Spinal cord (tissue), 10 donors: ENCODE data around the gene DACT2. TPM values are rescaled to one million over a fixed set of nuclear protein-coding genes. Genes with fewer than 3 reads are reported as not detected.

ENCODE experiments used
- DNase-seq, 6 donors: peaks; one replicate each; pipeline versions ENCODE4 v3.0.0 to v3.0.0-alpha.2; 2013 to 2015; ENCODE audit warnings: low spot score in 6 of 6, low read depth in 4 of 6
- H3K27ac ChIP-seq: one replicate; pipeline ENCODE4 v1.5.1; 2013; ENCODE audit warnings: low read depth, low read length, control low read depth
- H3K27me3 ChIP-seq: one replicate; pipeline ENCODE4 v1.6.1; 2013; ENCODE audit warnings: low read length; ENCODE audit not compliant: control insufficient read depth, insufficient read depth
- H3K36me3 ChIP-seq: one replicate; pipeline ENCODE4 v1.6.1; 2013; ENCODE audit warnings: low read length; ENCODE audit not compliant: control insufficient read depth, insufficient read depth
- H3K4me1 ChIP-seq: one replicate; pipeline ENCODE4 v1.6.1; 2013; ENCODE audit warnings: low read length; ENCODE audit not compliant: control insufficient read depth, insufficient read depth
- H3K4me3 ChIP-seq: one replicate; pipeline ENCODE4 v1.5.1; 2013; ENCODE audit warnings: low read depth, low read length, control low read depth
- H3K9me3 ChIP-seq: one replicate; pipeline ENCODE4 v1.6.1; 2013; ENCODE audit warnings: low read length; ENCODE audit not compliant: control insufficient read depth, insufficient read depth
- WGBS: methylation state at CpG from one replicate; pipeline ENCODE4 v1.1.5; 2013; ENCODE audit warnings: missing lambda C conversion rate; ENCODE audit not compliant: insufficient coverage; 5-methylcytosine and 5-hydroxymethylcytosine counted together
- long read RNA-seq, 4 donors: transcript quantifications; one replicate each; lab custom pipeline, GENCODE V29; 2026
- polyA plus RNA-seq, 2 donors: library from polyadenylated mRNA; unstranded; fragments of 120-200 nt; gene quantifications; one replicate each; pipeline ENCODE4 v1.2.1, GENCODE V29; 2013; ENCODE audit not compliant: insufficient read length in 2 of 2
- total RNA-seq, 2 donors: library from RNA; depleted of rRNA in 1 of 2; stranded (reverse); fragments of 120-200 nt in 1 of 2; fragments of >200 nt in 1 of 2; gene quantifications; one replicate each; pipeline versions ENCODE4 v1.2.3 to v1.2.4, GENCODE V29; 2013 to 2014
- donor health status: healthy.

Gene DACT2, protein sequence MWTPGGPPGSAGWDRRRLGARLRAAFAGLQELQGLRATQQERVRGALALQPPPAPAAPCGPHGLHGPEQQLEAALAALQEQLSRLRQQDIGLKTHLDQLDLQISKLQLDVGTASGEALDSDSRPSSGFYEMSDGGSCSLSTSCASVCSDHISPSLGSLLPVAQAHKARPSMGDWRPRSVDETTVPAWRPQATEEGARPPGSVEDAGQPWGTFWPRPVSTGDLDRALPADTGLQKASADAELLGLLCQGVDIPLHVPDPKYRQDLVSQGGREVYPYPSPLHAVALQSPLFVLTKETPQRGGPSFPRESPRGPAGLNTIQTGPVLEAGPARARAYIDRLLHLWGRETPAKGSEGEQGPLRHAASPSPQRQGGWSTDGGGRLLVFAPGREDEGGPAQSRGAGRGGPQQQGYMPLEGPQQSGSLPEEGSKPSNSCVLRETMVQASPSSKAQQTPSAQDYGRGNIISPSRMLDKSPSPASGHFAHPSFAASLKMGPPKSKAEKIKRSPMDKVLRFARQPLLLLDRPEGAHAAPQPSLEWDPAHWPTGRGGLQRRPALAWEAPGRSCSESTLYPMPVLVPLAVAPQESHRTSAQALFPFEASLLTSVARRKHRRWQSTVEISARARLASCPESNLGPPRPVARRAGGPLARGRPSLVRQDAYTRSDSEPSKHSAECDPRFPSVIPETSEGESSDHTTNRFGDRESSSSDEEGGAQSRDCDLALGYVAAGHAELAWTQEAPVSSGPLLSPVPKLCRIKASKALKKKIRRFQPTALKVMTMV
- total RNA-seq (10 to 100 TPM in 1 of 2 donors, 1 to 10 TPM in 1; 5.7 to 11.7 TPM), polyA plus RNA-seq (10 to 100 TPM in 1 of 2 donors, 1 to 10 TPM in 1; 3.5 to 10.6 TPM)
- long read RNA-seq, donor 1, partial matches to known transcripts, result 0 of 1 reads
- long read RNA-seq, donor 1, other reads (novel, unspliced or antisense), result 0 of 1 reads
- long read RNA-seq, donor 2, result 0 reads
- long read RNA-seq, donor 3, partial matches to known transcripts, result 0 of 1 reads
- long read RNA-seq, donor 3, other reads (novel, unspliced or antisense), result 0 of 1 reads
- long read RNA-seq, donor 4, transcript DACT2-201 (4 exons, 2,942 nt), result major isoform, 16 of 16 reads
- long read RNA-seq, donor 4, partial matches to known transcripts, result 0 of 16 reads
- long read RNA-seq, donor 4, other reads (novel, unspliced or antisense), result 0 of 16 reads

- no peak within 1 kb of the TSS for H3K27ac ChIP-seq
- peaks cover 3% of the 10 kb centered on the region for H3K9me3 ChIP-seq
- no peaks in the 10 kb centered on the region for H3K36me3 ChIP-seq
- peaks cover 17% of the 10 kb centered on the region for H3K4me1 ChIP-seq
- peak in 1 of 6 donors; percentile 54 for DNase-seq
- WGBS, result under 1% methylated on average over 82 of the region's 92 CpGs
- peaks cover 15% of the 10 kb centered on the region for H3K27me3 ChIP-seq
- H3K4me3 ChIP-seq, result peak within 1 kb of the TSS; percentile 30
Measured at GRCh38 chr6:168319279-168320111, at the start of gene DACT2. Gene DACT2, minus strand, starts transcription at chr6:168319777. Its CDS starts 144 bp downstream, at chr6:168319633.

DNA sequence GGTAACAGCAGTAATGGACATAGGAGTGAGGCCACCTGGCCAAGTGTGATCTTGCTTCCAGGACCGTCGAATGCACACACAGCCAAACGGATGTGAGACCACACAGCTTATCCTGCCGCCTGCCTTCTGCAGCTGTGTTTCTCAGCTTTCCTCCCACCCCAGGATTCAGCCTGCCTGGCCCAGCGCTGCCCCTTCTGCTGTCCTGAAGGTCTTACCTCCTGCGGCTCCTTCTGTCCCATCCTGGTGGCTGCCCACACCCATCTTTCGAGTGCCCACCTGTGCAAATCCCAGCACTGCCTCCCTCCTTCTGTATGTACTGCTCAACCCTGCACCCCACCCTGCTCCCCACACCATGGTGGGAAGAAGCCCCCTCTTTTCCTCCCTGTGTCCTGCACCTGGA is 49.4 kb upstream of the DACT2 start:
- H3K4me1 ChIP-seq, result peaks cover 10% of the 10 kb centered on the region
- WGBS, result 87% methylated on average over 7 of the region's 7 CpGs
- no peak overlapping the region for H3K27ac ChIP-seq
- H3K4me3 ChIP-seq, result no peak overlapping the region
- no peaks in the 10 kb centered on the region for H3K9me3 ChIP-seq
- no peaks in the 10 kb centered on the region for H3K27me3 ChIP-seq
- DNase-seq, result no peak
- no peaks in the 10 kb centered on the region for H3K36me3 ChIP-seq

DNA sequence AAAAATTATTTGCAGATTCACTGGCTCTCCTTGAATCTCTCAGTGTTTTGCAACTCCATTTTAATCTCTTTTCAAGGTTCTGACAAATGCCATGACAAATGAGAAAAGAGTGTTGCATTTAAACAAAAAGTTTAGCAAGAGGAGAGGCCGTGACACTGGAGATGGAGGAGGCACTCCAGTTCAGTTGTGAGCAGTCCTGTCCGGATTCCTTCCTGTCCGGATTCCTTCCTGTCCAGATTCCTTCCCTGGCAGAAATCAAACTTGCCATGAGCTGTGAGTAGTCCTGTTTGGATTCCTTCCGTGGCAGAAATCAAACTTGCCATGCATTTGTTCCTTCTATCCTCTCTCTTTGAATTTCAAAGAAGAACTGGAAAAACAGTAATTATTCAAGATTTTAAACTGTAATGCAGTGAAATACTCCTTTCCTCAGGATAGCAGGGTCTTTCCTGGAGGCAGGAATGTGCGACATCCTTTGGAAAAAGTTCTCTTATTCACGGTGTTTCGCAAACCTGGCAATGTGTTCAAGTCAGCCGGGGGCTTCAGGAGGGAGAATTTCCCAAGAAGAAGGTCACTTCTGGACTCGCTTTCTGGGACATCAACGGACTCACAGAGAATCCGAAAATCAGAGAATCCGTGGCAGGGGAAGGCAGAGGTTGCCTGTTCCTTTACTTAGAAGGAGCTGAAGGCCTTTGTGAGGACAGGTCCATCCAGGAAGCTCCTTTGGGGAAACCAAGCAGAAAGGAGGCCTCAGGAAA is 48.7 kb upstream of the DACT2 start:
- DNase-seq, result no peak
- Histone ChIP-seq H3K4me3 (no peak overlapping the region), H3K27me3 (no peaks in the 10 kb centered on the region), H3K36me3 (no peaks in the 10 kb centered on the region), H3K4me1 (peaks cover 10% of the 10 kb centered on the region), H3K27ac (no peak overlapping the region), H3K9me3 (no peaks in the 10 kb centered on the region)
- WGBS, result 88% methylated on average over 11 of the region's 12 CpGs

GRCh38 chr6:168367285-168367751 is 47.7 kb upstream of the DACT2 start:
- DNase-seq, result peak in 1 of 6 donors; percentile 53
- H3K4me1 ChIP-seq, result peaks cover 10% of the 10 kb centered on the region
- no peak overlapping the region for H3K27ac ChIP-seq
- WGBS, result 83% methylated on average over 14 of the region's 15 CpGs
- H3K36me3 ChIP-seq, result no peaks in the 10 kb centered on the region
- no peaks in the 10 kb centered on the region for H3K9me3 ChIP-seq
- no peaks in the 10 kb centered on the region for H3K27me3 ChIP-seq
- no peak overlapping the region for H3K4me3 ChIP-seq

- H3K9me3 ChIP-seq, result peaks cover 1% of the 10 kb centered on the region
- no peak overlapping the region for H3K4me3 ChIP-seq
- 82% methylated on average over 4 of the region's 9 CpGs for WGBS
- H3K36me3 ChIP-seq, result no peaks in the 10 kb centered on the region
- H3K27ac ChIP-seq, result no peak overlapping the region
- no peaks in the 10 kb centered on the region for H3K27me3 ChIP-seq
- peaks cover 10% of the 10 kb centered on the region for H3K4me1 ChIP-seq
- DNase-seq, result no peak
Measured at GRCh38 chr6:168366473-168366872, 46.9 kb upstream of the DACT2 start.

DNA sequence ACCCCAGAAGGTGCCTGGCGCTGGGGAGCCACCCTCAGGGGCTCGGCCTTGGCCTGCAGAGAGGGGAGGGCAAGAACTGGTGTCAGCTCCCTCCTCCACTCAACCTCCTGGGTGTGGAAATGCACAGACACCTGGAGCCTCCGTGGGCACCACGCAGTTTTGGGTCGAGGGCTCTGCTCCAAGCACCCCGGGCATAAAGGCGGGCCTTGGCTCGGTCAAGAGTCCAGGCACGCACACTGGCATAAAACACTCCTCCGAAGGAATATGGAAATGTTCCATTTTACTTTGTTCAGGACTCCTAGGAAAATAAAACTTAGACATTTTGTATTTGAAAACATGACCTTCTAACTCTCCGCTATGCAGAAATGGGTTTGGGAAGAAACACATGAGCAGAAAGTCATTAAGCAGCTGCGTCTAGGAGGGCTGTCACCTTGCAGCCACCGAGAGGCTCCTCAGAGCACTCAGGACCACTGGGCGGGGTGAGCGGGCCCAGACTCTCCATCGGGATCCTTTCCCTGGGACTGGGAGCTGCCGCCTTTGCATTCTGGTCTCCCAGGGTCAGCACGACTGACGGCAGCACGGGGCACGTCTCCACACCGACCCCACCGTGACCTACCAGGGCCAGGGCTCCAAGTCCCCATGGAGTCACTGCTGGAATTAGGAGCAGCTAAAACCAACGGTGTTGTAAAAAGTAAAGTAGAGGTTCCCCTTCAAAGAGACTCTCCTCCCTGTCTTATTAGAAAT is 46.0 kb upstream of the DACT2 start:
- no peak for DNase-seq
- WGBS, result 89% methylated on average over 19 of the region's 24 CpGs
- Histone ChIP-seq H3K27ac (no peak overlapping the region), H3K4me1 (peaks cover 9% of the 10 kb centered on the region), H3K4me3 (no peak overlapping the region), H3K27me3 (no peaks in the 10 kb centered on the region), H3K36me3 (no peaks in the 10 kb centered on the region), H3K9me3 (peaks cover 1% of the 10 kb centered on the region)

DNA sequence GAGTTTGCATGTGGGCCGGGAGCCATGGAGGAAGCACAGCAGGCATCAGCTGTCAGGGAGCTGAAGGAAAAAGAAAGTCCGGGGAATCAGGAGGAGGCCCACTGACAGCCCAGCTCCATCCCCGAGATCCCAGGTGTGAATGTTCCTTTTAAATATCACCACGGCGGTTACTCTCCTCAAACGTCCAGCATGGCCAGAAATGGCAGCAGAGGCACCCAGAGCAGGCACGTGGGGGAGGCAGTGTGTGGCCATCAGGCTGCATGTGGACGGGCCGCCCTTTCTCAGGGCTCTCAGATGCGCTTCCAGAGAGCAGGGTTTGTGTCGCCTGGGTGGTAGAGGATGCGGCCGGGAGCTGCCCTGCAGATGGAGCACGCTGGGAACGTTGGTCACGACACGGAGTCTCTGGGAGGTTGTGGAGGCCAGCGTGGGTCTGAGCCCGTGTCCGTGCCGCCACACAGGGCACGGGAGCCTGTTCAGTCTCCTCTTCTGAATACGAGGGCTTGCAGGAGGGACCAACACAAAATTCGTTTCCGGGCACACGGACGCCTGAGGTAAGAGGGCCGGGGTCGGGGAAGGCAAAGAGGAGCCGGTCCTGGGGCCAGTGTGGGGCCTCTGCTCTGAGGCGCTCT is 45.3 kb upstream of the DACT2 start:
- WGBS, result 90% methylated on average over 24 of the region's 31 CpGs
- DNase-seq, result no peak
- Histone ChIP-seq H3K27me3 (no peaks in the 10 kb centered on the region), H3K4me3 (no peak overlapping the region), H3K9me3 (peaks cover 1% of the 10 kb centered on the region), H3K4me1 (peaks cover 3% of the 10 kb centered on the region), H3K36me3 (no peaks in the 10 kb centered on the region), H3K27ac (no peak overlapping the region)
